ENCODE measurements around the gene GRB14.
A peak's percentile ranks its signal among the peaks of the same experiment; 100 is the strongest.

GRB14 gene

DNA sequence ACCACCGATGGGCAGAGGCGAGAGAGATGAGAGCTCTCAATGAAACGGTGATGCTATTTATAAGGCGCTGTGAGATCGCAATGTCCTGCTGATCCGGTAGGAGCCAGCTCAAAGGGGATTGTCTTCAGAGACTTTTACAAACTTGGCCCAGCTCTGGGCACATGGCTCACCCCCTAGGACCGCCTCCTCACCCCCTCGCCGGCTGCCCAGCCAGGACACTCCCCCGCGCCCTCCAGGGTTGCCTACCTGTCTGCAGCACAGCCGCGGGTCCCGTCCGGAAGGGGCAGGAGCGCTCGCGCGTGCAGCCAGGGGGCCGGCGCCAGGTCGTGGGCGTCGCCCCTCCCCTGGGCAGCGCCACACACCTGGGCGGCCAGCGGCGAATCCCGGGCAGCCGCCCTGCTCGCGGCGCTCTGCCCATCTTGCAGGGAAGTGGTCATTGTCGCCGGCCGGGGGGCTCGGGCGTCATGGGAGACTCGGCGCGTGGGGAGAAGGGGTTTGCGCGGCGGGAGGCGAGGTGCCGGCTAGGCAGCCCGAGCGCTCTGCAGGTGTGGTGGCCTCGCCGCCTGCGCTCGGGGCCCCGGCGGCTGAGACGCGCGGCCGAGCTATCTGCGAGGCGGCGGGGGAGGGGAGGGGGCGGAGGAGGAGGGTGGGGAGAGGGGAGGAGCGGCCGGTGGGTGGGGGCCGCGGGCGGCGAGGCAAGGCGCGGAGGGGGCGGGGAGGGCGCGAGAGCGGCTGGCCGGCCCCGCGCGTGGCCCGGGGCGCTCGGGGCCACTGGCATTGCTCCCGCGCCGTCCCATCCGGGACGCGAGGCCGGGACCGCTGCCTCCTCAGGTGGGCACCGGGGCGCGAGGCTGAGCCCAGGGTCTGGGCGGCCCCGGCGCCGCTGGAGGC, at the start of gene GRB14:
Gene GRB14 (minus strand): TSS at position 610 of the 891 bp plus-strand sequence. CDS start 173 bp downstream, at position 437.
- Mint-ChIP-seq H3K4me3 (no peak within 1 kb of the TSS), H3K4me1 (peaks cover 5% of the 10 kb centered on the region), H3K27ac (no peak within 1 kb of the TSS), H3K36me3 (ENCODE audit: low read depth) (no peaks in the 10 kb centered on the region), H3K9me3 (no peaks in the 10 kb centered on the region), H3K27me3 (peaks cover 39% of the 10 kb centered on the region)
- ATAC-seq (peak; percentile 24), DNase-seq (no peak)

DNA sequence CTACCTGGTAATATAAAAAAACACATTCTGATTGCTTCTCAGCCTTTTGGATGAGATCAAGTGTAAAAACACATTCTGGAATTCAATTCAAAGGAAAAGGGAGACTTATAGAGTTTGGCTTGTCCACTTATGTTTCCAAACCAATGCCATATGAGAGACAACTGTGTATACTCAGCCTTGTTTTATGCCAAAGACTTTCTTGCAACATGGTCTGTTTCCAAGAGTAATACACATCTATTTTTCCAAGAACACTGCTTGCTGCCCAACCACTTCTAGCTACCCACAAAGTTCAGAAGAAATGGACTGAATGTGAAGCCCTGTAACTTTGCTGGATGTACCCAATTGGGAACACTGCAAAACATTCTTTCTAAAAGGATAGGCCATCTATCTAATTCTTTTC, 48.0 kb upstream of the GRB14 start:
- no peaks in the 10 kb centered on the region for H3K4me1 Mint-ChIP-seq
- DNase-seq (no peak), ATAC-seq (no peak)
- no peaks in the 10 kb centered on the region for H3K36me3 Mint-ChIP-seq (ENCODE audit: low read depth)
- H3K27me3 Mint-ChIP-seq = no peaks in the 10 kb centered on the region
- no peaks in the 10 kb centered on the region for H3K9me3 Mint-ChIP-seq
- H3K4me3 Mint-ChIP-seq = no peak overlapping the region
- H3K27ac Mint-ChIP-seq = no peak overlapping the region

DNA sequence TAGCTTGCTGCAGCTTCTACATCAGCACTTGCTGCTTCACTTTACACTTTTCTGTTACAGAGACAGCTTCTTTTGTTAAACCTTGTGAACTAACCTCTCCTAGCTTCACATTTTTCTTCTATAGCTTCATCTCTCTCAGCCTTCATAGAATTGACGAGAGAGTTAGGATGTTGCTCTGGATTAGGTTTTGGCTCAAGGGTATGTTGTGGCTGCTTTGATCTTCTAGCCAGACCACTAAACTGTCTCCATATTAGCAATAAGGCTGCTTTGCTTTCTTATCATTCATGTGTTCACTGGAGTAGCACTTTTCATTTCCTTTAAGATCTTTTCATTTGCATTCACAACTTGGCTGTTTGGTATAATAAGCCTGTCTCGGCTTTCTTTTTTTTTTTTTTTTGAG, 46.3 kb upstream of the GRB14 start:
- DNase-seq = no peak
- Mint-ChIP-seq H3K27ac (no peak overlapping the region), H3K9me3 (peaks cover 4% of the 10 kb centered on the region), H3K36me3 (ENCODE audit: low read depth) (no peaks in the 10 kb centered on the region), H3K27me3 (no peaks in the 10 kb centered on the region), H3K4me1 (no peaks in the 10 kb centered on the region), H3K4me3 (no peak overlapping the region)
- no peak for ATAC-seq

DNA sequence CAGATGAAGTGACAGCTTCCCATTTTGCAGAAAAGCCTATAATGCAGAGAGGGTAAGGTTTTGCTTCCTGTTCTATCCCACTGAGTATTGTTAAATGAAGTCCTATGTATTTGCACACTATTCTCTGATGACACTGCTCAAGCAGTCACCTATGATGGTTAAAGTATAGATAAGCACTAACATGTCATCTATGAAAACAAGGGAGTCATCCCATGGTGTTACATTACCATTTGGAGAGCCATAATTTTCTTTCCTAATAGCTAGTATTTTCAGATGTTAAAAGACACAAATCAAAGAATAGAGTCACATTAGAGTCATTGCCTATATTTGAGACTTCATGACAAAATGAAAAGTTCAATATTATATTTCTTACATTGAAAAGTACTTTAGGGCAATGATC, 42.8 kb upstream of the GRB14 start:
- no peak overlapping the region for H3K27ac Mint-ChIP-seq
- ATAC-seq = no peak
- H3K4me3 Mint-ChIP-seq = no peak overlapping the region
- no peaks in the 10 kb centered on the region for H3K27me3 Mint-ChIP-seq
- no peak for DNase-seq
- no peaks in the 10 kb centered on the region for H3K36me3 Mint-ChIP-seq (ENCODE audit: low read depth)
- H3K4me1 Mint-ChIP-seq = no peaks in the 10 kb centered on the region
- peaks cover 4% of the 10 kb centered on the region for H3K9me3 Mint-ChIP-seq

DNA sequence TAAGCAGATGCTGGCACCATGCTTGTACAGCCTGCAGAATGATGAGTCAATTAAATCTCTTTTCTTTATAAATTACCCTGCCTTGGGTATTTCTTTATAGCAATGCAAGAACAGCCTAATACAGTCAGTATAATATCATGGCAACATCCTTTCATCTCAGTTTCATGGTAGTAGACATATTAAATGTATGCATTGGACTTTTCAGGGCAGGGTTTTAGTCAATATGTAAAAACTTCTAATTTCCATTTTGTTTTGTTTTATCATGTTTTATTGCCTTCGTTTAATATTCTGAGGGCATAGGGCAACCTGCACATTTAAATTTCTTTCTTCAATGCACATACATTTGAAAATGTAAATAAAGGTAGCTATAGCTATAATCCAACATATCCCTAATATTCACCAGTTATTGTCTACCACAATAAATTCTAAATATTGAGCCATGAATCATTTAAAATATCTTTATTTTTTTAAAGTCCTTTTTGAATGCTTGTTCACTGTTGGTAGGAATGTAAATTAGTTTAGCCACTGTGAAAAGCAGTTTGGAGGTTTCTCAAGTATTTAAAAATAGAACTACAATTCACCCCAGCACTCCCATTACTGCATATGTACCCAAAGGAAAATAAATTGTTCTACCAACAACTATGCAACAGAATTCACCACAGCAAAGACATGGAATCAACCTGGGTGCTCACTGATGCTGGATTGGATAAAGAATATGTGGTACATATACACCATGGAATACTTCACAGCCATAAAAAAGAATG, 41.8 kb upstream of the GRB14 start:
- Mint-ChIP-seq H3K4me1 (no peaks in the 10 kb centered on the region), H3K4me3 (no peak overlapping the region), H3K27ac (no peak overlapping the region), H3K9me3 (peaks cover 4% of the 10 kb centered on the region), H3K36me3 (ENCODE audit: low read depth) (no peaks in the 10 kb centered on the region), H3K27me3 (no peaks in the 10 kb centered on the region)
- no peak for ATAC-seq
- no peak for DNase-seq

DNA sequence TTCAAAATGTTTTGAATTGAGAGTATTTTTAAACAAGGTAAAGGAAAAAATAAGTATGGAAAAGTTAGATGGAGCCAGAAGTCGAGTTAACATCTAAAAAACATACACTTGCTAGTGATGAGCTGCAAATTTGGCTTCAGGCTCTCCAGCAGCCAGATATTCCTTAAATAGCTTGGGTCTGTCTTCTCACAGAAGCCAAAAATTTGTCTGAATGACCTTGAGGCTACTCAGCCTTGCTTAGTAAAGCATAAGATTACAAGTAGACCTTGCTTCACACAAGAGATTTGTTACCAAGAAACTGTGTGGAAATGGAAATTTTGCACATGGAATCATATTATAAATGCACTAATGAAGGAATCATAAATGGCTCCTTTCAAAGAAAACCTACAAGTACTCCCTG, 40.8 kb upstream of the GRB14 start:
- H3K4me3 Mint-ChIP-seq = no peak overlapping the region
- H3K4me1 Mint-ChIP-seq = no peaks in the 10 kb centered on the region
- H3K9me3 Mint-ChIP-seq = peaks cover 4% of the 10 kb centered on the region
- no peaks in the 10 kb centered on the region for H3K27me3 Mint-ChIP-seq
- no peak overlapping the region for H3K27ac Mint-ChIP-seq
- ATAC-seq = no peak
- H3K36me3 Mint-ChIP-seq (ENCODE audit: low read depth) = no peaks in the 10 kb centered on the region
- DNase-seq = no peak

DNA sequence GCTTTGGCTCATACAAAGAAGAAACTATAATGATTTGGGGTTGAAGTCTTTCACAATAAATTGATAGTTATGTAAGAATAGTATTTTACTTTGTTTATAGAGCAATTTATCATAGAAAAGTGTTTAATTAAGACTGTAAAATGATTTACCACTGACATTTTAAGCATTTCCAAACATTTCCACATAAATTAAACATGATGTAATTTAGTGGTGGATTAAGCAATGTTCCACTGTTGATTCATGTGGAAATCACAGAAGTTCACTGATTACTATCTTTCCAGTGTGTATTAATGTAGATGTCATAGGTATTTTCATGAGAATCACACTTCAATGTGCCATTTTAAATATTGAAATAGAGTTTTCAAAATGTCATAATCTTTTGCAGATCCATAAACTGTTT, 40.1 kb upstream of the GRB14 start:
- H3K36me3 Mint-ChIP-seq (ENCODE audit: low read depth) = no peaks in the 10 kb centered on the region
- no peak for ATAC-seq
- H3K27ac Mint-ChIP-seq = no peak overlapping the region
- H3K27me3 Mint-ChIP-seq = no peaks in the 10 kb centered on the region
- H3K9me3 Mint-ChIP-seq = peaks cover 4% of the 10 kb centered on the region
- no peak overlapping the region for H3K4me3 Mint-ChIP-seq
- no peak for DNase-seq
- H3K4me1 Mint-ChIP-seq = no peaks in the 10 kb centered on the region

DNA sequence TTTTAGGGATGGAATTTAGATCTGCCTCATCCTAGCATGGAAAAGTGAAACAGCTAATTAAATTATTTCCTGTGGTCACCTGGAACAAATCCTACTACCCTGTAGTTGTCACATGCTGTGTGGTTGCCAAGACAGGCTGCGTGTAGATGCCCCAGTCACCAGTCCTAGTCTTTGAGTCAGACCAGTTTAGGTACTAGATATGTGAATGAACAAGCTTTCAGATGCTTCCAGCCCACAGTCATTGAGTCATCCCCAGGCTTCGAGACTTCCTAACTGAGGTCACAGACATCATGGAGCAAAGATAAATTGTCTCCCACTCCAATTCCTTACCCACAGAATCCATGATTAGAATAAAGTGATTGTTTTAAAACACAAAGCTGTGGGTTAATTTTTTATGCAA, 35.8 kb upstream of the GRB14 start:
- Mint-ChIP-seq H3K9me3 (peaks cover 11% of the 10 kb centered on the region), H3K4me3 (no peak overlapping the region), H3K4me1 (no peaks in the 10 kb centered on the region), H3K36me3 (ENCODE audit: low read depth) (no peaks in the 10 kb centered on the region), H3K27ac (no peak overlapping the region), H3K27me3 (no peaks in the 10 kb centered on the region)
- no peak for ATAC-seq
- DNase-seq = no peak

DNA sequence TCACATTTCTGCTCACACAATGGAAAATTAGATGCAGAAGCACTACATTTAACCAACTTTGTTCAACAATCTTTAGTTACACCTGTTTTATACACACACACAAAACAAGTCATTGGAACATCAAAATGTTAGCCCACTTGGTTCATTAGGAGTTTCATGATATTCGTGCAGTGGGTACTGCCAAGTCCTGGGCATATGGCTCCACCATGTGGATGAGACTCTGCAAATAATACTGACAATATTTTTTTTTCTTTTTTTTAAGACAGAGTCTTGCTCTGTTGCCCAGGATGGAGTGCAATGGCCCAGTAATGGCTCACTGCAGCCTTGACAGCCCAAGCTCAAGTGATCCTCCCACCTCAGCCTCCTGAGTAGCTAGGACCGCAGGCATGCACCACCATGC, 34.5 kb upstream of the GRB14 start:
- no peaks in the 10 kb centered on the region for H3K4me1 Mint-ChIP-seq
- DNase-seq (no peak), ATAC-seq (no peak)
- no peak overlapping the region for H3K4me3 Mint-ChIP-seq
- H3K27ac Mint-ChIP-seq = no peak overlapping the region
- H3K36me3 Mint-ChIP-seq (ENCODE audit: low read depth) = no peaks in the 10 kb centered on the region
- H3K9me3 Mint-ChIP-seq = peaks cover 16% of the 10 kb centered on the region
- no peaks in the 10 kb centered on the region for H3K27me3 Mint-ChIP-seq

DNA sequence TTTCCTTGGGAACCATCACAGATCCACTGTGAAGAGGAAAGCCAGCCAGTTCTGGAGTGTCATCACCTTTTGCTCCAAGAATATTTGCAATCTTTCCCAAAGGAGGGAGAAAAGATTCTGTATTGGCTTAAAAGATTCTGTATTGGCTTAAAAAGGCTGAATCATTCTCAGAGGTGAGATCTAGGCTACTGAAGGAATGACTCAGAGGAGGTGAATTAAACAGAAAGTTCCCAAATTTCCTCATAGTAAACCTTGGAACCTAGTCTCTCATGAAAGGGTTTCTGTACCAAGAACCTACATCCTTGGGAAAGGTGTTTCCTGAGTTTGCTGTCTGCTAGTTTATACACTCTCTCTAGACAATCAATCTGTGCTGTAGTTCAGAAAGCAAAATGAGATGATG, 34.1 kb upstream of the GRB14 start:
- DNase-seq = no peak
- H3K27ac Mint-ChIP-seq = no peak overlapping the region
- peaks cover 21% of the 10 kb centered on the region for H3K9me3 Mint-ChIP-seq
- H3K4me1 Mint-ChIP-seq = no peaks in the 10 kb centered on the region
- H3K4me3 Mint-ChIP-seq = no peak overlapping the region
- H3K36me3 Mint-ChIP-seq (ENCODE audit: low read depth) = no peaks in the 10 kb centered on the region
- no peak for ATAC-seq
- H3K27me3 Mint-ChIP-seq = no peaks in the 10 kb centered on the region

DNA sequence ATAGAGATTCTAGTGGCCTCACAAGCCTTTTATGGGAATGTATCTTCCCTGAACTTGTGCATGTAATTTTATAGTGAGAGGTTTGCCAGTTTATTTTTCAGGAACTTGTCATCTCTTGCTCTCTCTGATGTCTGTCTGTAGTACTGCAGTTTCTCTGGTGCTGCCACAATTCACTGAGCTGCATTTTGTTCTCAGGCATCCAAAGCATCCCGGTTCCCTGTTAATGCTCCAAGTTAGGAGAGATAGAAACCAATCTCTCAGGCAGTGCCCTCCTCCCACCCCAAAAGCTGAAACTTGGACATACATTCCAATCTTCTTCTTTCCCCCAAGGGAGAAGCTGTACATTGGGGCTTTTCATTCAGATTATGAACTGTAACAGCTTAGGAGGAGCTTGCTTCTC, 30.1 kb upstream of the GRB14 start:
- Mint-ChIP-seq H3K36me3 (ENCODE audit: low read depth) (no peaks in the 10 kb centered on the region), H3K4me3 (no peak overlapping the region), H3K27me3 (no peaks in the 10 kb centered on the region), H3K4me1 (no peaks in the 10 kb centered on the region), H3K9me3 (peaks cover 37% of the 10 kb centered on the region), H3K27ac (no peak overlapping the region)
- DNase-seq (no peak), ATAC-seq (no peak)

DNA sequence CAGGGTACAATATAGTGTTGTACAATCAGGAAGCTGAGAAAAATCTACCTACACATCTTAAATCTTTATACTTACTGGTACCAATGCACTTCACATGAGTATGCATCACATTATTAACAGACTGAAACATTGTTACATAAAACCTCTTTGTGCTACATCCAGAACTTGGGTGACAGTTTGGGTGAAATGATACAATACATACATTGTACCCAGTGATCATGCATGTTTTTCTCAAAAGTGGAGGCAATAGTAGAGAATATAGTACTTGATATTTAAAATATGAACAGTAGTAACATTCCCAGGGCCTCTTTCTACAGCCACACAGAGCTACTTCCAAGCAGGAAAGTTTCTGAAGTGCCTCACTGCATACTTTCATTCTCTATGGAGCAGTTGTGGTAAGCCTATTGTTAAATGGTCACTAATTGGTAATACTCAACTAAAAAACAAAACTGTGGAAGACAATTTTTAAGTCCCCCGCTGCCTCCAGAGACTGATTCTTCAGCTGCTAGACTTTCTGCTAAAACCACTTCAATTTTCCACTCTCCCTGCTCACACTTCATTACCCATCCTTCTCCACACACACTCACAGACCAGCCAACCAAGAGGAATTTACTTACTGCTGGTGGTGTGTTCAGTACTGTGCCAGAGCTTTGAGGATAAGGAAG, 22.9 kb upstream of the GRB14 start:
- Mint-ChIP-seq H3K9me3 (peaks cover 14% of the 10 kb centered on the region), H3K27me3 (no peaks in the 10 kb centered on the region), H3K27ac (no peak overlapping the region), H3K4me3 (no peak overlapping the region), H3K36me3 (ENCODE audit: low read depth) (no peaks in the 10 kb centered on the region), H3K4me1 (no peaks in the 10 kb centered on the region)
- no peak for ATAC-seq
- DNase-seq = no peak

DNA sequence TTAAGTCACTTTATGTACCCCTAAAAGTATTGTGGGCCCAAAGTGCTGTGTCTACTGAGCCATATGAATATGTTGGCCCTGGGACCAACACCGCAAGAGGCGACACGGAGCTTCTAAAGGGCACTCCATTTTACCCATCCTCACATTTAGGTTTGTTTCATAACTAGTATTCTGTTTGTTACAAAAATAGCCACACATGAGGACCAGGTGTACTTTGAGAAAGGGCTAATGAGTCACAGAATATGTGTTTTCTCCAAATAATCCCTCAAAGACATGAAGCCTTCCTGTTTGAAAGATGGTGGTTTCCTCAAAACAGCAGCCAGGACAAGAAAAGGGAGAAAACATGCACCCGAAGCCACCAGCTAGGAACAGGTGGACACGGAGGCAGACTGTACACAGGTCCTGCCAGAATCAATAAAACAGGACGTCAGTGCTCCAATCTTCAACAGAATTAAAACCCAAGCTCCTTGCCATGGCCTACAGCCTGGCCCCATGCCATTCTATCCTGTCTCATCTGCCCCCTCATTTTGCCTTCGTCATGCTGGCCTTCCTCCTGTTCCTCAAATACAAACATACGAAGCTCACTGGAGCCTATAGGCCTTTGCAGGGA, 21.8 kb upstream of the GRB14 start:
- no peaks in the 10 kb centered on the region for H3K27me3 Mint-ChIP-seq
- no peak for ATAC-seq
- peaks cover 11% of the 10 kb centered on the region for H3K9me3 Mint-ChIP-seq
- H3K4me1 Mint-ChIP-seq = no peaks in the 10 kb centered on the region
- no peaks in the 10 kb centered on the region for H3K36me3 Mint-ChIP-seq (ENCODE audit: low read depth)
- no peak for DNase-seq
- H3K4me3 Mint-ChIP-seq = no peak overlapping the region
- no peak overlapping the region for H3K27ac Mint-ChIP-seq

DNA sequence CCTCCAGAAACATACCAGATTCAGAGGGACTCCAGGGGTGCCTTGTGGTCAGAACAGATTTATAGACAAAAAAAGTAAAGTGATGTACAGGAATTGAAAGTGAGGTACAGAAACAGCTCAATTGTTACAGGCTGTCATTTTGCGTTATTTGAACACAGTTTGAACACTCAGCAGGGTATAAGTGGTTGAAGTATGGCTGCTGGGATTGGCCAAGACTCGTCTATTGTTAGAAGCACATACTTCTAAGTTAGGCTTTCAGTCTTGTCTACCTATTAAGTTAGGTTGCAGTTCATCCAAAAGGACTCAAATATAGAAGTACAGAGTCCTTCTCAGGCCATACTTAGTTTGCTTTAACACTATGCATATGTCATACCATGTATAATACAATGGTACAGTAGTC, 21.0 kb upstream of the GRB14 start:
- Mint-ChIP-seq H3K4me3 (no peak overlapping the region), H3K9me3 (peaks cover 4% of the 10 kb centered on the region), H3K4me1 (no peaks in the 10 kb centered on the region), H3K27me3 (no peaks in the 10 kb centered on the region), H3K27ac (no peak overlapping the region), H3K36me3 (ENCODE audit: low read depth) (no peaks in the 10 kb centered on the region)
- ATAC-seq (no peak), DNase-seq (no peak)
